Measurements from ENCODE around the gene NLRX1. TPM values are rescaled to one million over a fixed set of nuclear protein-coding genes. Genes with fewer than 3 reads are reported as not detected.

The NLRX1 gene
- total RNA-seq, 1 experiment from 2014 or later, result 21.4 TPM

- H3K4me3 ChIP-seq (replicated peaks in 1 of 2; ENCODE audit: low read depth in 1 of 2, low read length in 2 of 2), result no peak overlapping the region
- no peaks in the 10 kb centered on the region for H3K9me2 ChIP-seq (ENCODE audit: insufficient read depth)
- RAD21 ChIA-PET (ENCODE audit: low non-redundant PET in 1 of 2, low total read pairs in 2 of 2, uncharacterized antibody in 2 of 2, unreplicated experiment in 2 of 2), result interaction anchor here in 1 of 2 experiments (0.9 kb wide), 1 partner anchor 18 kb away, joined by 3 read pairs; no protein-coding TSS in a partner anchor
- intact Hi-C loops (cut with micrococcal nuclease), result no loop called here
- H3K27me3 ChIP-seq (ENCODE audit: insufficient read depth, low read length), result no peaks in the 10 kb centered on the region
- H3K9me3 ChIP-seq (ENCODE audit: control insufficient read depth in 1 of 2, insufficient read depth in 1 of 2, low read depth in 1 of 2, low read length in 2 of 2), result no peaks in the 10 kb centered on the region
- H3K79me2 ChIP-seq (ENCODE audit: insufficient read depth, low read length), result peaks cover 22% of the 10 kb centered on the region
- peaks cover 3 to 9% of the 10 kb centered on the region in 2 experiments; a peak in 3 of 4 replicates for H3K36me3 ChIP-seq (ENCODE audit: control insufficient read depth in 1 of 2, insufficient read depth in 2 of 2, low read length in 2 of 2)
- H4K20me1 ChIP-seq (ENCODE audit: insufficient read depth), result no peaks in the 10 kb centered on the region
- no TSS peak for BruUV-seq (replicated peaks)
- DNase-seq (ENCODE audit: low read depth, low spot score) (no peak), ATAC-seq (peak; percentile 52)
- POLR2A ChIA-PET, result no interaction called here
- H3K27ac ChIP-seq (ENCODE audit: low read depth, low read length), result peak overlapping the region; percentile 20; the same call in 1 of the 2 replicates
- H3K4me1 ChIP-seq (ENCODE audit: control insufficient read depth in 1 of 2, insufficient read depth in 2 of 2, low read length in 2 of 2), result peaks cover 16 to 31% of the 10 kb centered on the region in 2 experiments
- H3K9ac ChIP-seq (ENCODE audit: low read length), result no peak overlapping the region
- no peak overlapping the region for H2AFZ ChIP-seq (ENCODE audit: low read depth, low read length, poor library complexity, severe bottlenecking)
- CTCF ChIA-PET, result interaction anchor here (1.0 to 1.5 kb wide), 2 partner anchors 24 to 158 kb away, joined by 3 to 5 read pairs; no protein-coding TSS in a partner anchor
- peak overlapping the region; percentile 43 for H3K4me2 ChIP-seq (ENCODE audit: low read length)
- no peak for TF ChIP-seq EZH2 (IDR thresholded peaks at IDR 0.05)
- no peak for TF ChIP-seq CEBPB (IDR thresholded peaks at IDR 0.05; ENCODE audit: low read depth)
- TF ChIP-seq TCF7L2 (IDR thresholded peaks at IDR 0.05; ENCODE audit: borderline replicate concordance, extremely low read depth, insufficient read depth, insufficient read length), result no peak
- TF ChIP-seq ZNF274 (IDR thresholded peaks at IDR 0.05; ENCODE audit: low read depth, low read length), result no peak
- no peak for TF ChIP-seq SIN3A (IDR thresholded peaks at IDR 0.05; ENCODE audit: low read depth)
- TF ChIP-seq SP1 (IDR thresholded peaks at IDR 0.05; ENCODE audit: low read depth), result no peak
- TF ChIP-seq REST (IDR thresholded peaks at IDR 0.05; ENCODE audit: low read depth), result no peak
- TF ChIP-seq CTCF (IDR thresholded peaks at IDR 0.05 in 2 of 3, conservative IDR thresholded peaks at IDR 0.05 in 1 of 3; ENCODE audit: borderline replicate concordance in 1 of 3, insufficient read depth in 1 of 3, low read depth in 2 of 3, low read length in 2 of 3), result no peak
- TF ChIP-seq JUND (IDR thresholded peaks at IDR 0.05), result no peak
- no peak for TF ChIP-seq POLR2AphosphoS5 (IDR thresholded peaks at IDR 0.05; ENCODE audit: low read depth, low read length)
- no peak for TF ChIP-seq YY1 (IDR thresholded peaks at IDR 0.05; ENCODE audit: extremely low read depth, insufficient replicate concordance, low read depth, low read length)
- no peak for TF ChIP-seq MAX (IDR thresholded peaks at IDR 0.05)
- no peak for TF ChIP-seq ATF3 (IDR thresholded peaks at IDR 0.05)
- TF ChIP-seq RAD21 (IDR thresholded peaks at IDR 0.05; ENCODE audit: low read depth), result no peak
- TF ChIP-seq POLR2A (IDR thresholded peaks at IDR 0.05; ENCODE audit: borderline replicate concordance, extremely low read depth, insufficient read depth, insufficient read length), result no peak
These were observed 41.8 kb upstream of the NLRX1 start for GRCh38 chr11:119126675-119127268.

Measured in HCT116 (cell line).